Measurements from ENCODE around the gene SP100. TPM values are rescaled to one million over a fixed set of nuclear protein-coding genes. Genes with fewer than 3 reads are reported as not detected.

SP100 gene
- total RNA-seq, 1 donor from 2014 or later: 8.3 TPM

DNA sequence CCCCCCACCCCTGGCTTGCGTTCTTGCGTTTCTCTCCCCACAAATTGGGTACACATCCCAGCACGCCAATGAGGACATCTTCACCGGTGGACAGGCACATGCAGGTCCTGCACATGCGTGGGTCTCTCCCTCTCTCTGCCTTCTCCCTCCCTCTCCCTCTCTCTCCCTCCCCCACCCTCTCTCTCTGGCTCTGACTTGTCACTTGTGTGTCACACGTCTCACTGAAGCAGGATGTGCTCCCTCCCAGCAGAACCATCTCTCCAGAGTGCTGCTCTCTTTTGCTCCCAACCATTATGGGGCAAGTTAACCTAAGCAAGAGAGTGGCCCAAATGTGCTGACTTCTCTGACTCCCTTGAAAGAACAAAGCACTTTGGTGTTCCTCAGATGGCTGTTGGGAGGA, 175.8 kb downstream of the SP100 start:
- peaks cover 15% of the 10 kb centered on the region for H3K4me1 Mint-ChIP-seq (ENCODE audit: unreplicated experiment)
- no peak overlapping the region for H3K4me3 Mint-ChIP-seq (ENCODE audit: unreplicated experiment)
- H3K9me3 Mint-ChIP-seq (ENCODE audit: unreplicated experiment): no peaks in the 10 kb centered on the region
- no peak overlapping the region for H3K27ac Mint-ChIP-seq (ENCODE audit: unreplicated experiment)
- TF ChIP-seq, protein P1, sequence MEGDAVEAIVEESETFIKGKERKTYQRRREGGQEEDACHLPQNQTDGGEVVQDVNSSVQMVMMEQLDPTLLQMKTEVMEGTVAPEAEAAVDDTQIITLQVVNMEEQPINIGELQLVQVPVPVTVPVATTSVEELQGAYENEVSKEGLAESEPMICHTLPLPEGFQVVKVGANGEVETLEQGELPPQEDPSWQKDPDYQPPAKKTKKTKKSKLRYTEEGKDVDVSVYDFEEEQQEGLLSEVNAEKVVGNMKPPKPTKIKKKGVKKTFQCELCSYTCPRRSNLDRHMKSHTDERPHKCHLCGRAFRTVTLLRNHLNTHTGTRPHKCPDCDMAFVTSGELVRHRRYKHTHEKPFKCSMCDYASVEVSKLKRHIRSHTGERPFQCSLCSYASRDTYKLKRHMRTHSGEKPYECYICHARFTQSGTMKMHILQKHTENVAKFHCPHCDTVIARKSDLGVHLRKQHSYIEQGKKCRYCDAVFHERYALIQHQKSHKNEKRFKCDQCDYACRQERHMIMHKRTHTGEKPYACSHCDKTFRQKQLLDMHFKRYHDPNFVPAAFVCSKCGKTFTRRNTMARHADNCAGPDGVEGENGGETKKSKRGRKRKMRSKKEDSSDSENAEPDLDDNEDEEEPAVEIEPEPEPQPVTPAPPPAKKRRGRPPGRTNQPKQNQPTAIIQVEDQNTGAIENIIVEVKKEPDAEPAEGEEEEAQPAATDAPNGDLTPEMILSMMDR (IDR thresholded peaks at IDR 0.05; ENCODE audit: unreplicated experiment): no peak
- no peaks in the 10 kb centered on the region for H3K36me3 Mint-ChIP-seq (ENCODE audit: low read depth, unreplicated experiment)
- H3K27me3 Mint-ChIP-seq (ENCODE audit: unreplicated experiment): peaks cover 6% of the 10 kb centered on the region
- DNase-seq (ENCODE audit: low spot score): no peak

DNA sequence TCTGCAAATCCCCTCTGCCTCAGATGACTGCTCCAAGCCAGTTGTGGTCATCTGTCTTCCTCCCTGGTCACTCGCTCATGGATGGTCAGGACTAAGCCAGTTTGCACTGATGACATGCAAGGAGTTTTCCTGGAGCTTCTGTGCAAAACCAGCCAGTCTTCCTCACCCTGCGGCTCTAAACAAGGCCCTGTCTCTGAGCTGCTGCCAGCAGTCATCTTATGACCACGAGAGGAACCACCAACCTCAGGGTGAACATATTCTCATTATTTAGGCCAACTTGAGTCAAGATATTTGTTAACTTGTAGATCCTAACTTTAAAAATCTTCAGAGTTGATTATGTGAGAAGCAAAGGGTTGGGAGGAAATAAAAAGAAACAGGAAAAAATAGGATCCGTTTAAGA, 176.8 kb downstream of the SP100 start:
- TF ChIP-seq, protein P1 (IDR thresholded peaks at IDR 0.05; ENCODE audit: unreplicated experiment): no peak
- H3K9me3 Mint-ChIP-seq (ENCODE audit: unreplicated experiment): no peaks in the 10 kb centered on the region
- peaks cover 6% of the 10 kb centered on the region for H3K27me3 Mint-ChIP-seq (ENCODE audit: unreplicated experiment)
- no peak for DNase-seq (ENCODE audit: low spot score)
- peaks cover 13% of the 10 kb centered on the region for H3K4me1 Mint-ChIP-seq (ENCODE audit: unreplicated experiment)
- no peak overlapping the region for H3K4me3 Mint-ChIP-seq (ENCODE audit: unreplicated experiment)
- no peaks in the 10 kb centered on the region for H3K36me3 Mint-ChIP-seq (ENCODE audit: low read depth, unreplicated experiment)
- no peak overlapping the region for H3K27ac Mint-ChIP-seq (ENCODE audit: unreplicated experiment)

Other genes starting within 250 kb of the SP100 start
- gene SP110, start 196.2 kb upstream of the SP100 start, total RNA-seq (ENCODE audit: unreplicated experiment): 5.3 TPM
- gene SP140, start 190.5 kb upstream of the SP100 start, total RNA-seq (ENCODE audit: unreplicated experiment): not detected
- 1.1 TPM for gene SP140L, start 89.0 kb upstream of the SP100 start, total RNA-seq (ENCODE audit: unreplicated experiment)

Measured in endothelial cell (in vitro differentiated cells).